Stimulated activated CD4-positive, alpha-beta T cell treated with anti-CD3 and anti-CD28 coated beads, Interleukin-4, amount 100 ng/mL, for 24 hours (primary cell): ENCODE data around the gene MCM7.
"Not testable (repeated sequence)": the region's sequence is repeated elsewhere in the genome, so short reads cannot be mapped to it uniquely, and the experiment has no call there.

Experiments
- DNase-seq: peaks from one replicate; pipeline ENCODE4 v3.0.0-alpha.2; 2020

The MCM7 gene

GRCh38 chr7:100101016-100101862, at the start of gene MCM7, which contains the start of gene AP4M1:
MCM7 (minus strand) TSS chr7:100101397; CDS start chr7:100101294, 103 bp downstream.
AP4M1 (plus strand) TSS chr7:100101643; CDS start chr7:100101715, 72 bp downstream.
- DNase-seq, result peak; percentile 98

GRCh38 chr7:100148559-100149328, 47.5 kb upstream of the MCM7 start, which contains the start of gene LAMTOR4:
LAMTOR4 (plus strand) TSS chr7:100148918; CDS start chr7:100148973, 55 bp downstream.
- DNase-seq, result peak; percentile 99

- DNase-seq, result no peak
Observed at GRCh38 chr7:100148225-100148558, 47.0 kb upstream of the MCM7 start.

- DNase-seq, result no peak
Observed at GRCh38 chr7:100147278-100147677, 46.1 kb upstream of the MCM7 start.

- not testable (repeated sequence) for DNase-seq
Observed at GRCh38 chr7:100146350-100146749, 45.2 kb upstream of the MCM7 start.

- no peak for DNase-seq
Observed at GRCh38 chr7:100142461-100142860, 41.3 kb upstream of the MCM7 start.

- no peak for DNase-seq
Observed at GRCh38 chr7:100141555-100141949, 40.4 kb upstream of the MCM7 start.

- no peak for DNase-seq
Observed at GRCh38 chr7:100137851-100138760, 36.9 kb upstream of the MCM7 start.

- DNase-seq, result peak; percentile 70
Observed at GRCh38 chr7:100132697-100133151, 31.5 kb upstream of the MCM7 start.

- DNase-seq, result no peak
Observed at GRCh38 chr7:100132126-100132525, 30.9 kb upstream of the MCM7 start.

GRCh38 chr7:100130608-100131453, 29.6 kb upstream of the MCM7 start:
- peak; percentile 86 for DNase-seq

- DNase-seq, result not testable (repeated sequence)
Observed at GRCh38 chr7:100130220-100130607, 29.0 kb upstream of the MCM7 start.

- no peak for DNase-seq
Observed at GRCh38 chr7:100128637-100128963, 27.4 kb upstream of the MCM7 start.

GRCh38 chr7:100127866-100128636, 26.9 kb upstream of the MCM7 start:
- DNase-seq, result peak; percentile 17

GRCh38 chr7:100126931-100127865, 26.0 kb upstream of the MCM7 start, which contains the start of gene MBLAC1:
MBLAC1 (plus strand) TSS chr7:100126967; CDS start chr7:100127396, 429 bp downstream.
- DNase-seq, result peak; percentile 93

GRCh38 chr7:100126239-100126930, 25.2 kb upstream of the MCM7 start:
- DNase-seq, result no peak

GRCh38 chr7:100124301-100125230, 23.4 kb upstream of the MCM7 start:
- no peak for DNase-seq

- DNase-seq, result no peak
Observed at GRCh38 chr7:100122568-100122967, 21.4 kb upstream of the MCM7 start.
